Measurements from ENCODE around the gene SMTN.

The SMTN gene

DNA sequence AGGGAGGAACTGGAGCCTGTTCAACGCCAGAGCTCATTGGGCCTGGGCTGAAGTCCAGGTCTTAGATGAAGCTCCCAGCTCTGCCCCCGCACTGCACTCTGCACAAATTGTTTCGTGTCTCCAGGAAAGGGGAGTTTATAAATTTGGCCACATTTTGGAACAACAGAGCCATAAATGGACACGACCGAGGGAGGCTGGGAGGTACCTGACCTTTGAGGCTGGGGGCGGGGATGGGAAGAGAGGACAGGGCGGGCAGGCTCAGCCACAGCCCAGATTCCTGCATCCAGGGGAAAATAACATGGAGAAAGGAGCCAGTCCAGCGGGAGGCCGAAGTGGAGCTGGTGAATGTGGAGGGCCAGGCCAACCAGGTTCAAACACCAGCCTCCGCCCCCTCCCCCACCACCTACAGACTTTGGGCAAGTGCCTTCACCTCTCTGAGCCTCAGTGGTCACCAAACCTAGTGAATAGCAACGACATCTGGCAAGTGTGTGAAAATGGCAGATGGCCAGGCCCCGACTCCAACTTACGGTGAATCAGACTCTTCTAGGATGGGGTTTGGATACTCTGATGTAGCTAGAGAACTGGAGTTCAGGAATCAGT, 36.8 kb upstream of the SMTN start:
- ChIA-PET CTCF (no interaction called here), POLR2A (no interaction called here)
- H3K4me3 ChIP-seq (ENCODE audit: low read depth, low read length), result no peak overlapping the region
- TF ChIP-seq, protein P1, sequence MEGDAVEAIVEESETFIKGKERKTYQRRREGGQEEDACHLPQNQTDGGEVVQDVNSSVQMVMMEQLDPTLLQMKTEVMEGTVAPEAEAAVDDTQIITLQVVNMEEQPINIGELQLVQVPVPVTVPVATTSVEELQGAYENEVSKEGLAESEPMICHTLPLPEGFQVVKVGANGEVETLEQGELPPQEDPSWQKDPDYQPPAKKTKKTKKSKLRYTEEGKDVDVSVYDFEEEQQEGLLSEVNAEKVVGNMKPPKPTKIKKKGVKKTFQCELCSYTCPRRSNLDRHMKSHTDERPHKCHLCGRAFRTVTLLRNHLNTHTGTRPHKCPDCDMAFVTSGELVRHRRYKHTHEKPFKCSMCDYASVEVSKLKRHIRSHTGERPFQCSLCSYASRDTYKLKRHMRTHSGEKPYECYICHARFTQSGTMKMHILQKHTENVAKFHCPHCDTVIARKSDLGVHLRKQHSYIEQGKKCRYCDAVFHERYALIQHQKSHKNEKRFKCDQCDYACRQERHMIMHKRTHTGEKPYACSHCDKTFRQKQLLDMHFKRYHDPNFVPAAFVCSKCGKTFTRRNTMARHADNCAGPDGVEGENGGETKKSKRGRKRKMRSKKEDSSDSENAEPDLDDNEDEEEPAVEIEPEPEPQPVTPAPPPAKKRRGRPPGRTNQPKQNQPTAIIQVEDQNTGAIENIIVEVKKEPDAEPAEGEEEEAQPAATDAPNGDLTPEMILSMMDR (IDR thresholded peaks at IDR 0.05; ENCODE audit: insufficient read depth, low read length, missing control alignments), result no peak
- DNase-seq (ENCODE audit: low read depth, low spot score), result no peak

DNA sequence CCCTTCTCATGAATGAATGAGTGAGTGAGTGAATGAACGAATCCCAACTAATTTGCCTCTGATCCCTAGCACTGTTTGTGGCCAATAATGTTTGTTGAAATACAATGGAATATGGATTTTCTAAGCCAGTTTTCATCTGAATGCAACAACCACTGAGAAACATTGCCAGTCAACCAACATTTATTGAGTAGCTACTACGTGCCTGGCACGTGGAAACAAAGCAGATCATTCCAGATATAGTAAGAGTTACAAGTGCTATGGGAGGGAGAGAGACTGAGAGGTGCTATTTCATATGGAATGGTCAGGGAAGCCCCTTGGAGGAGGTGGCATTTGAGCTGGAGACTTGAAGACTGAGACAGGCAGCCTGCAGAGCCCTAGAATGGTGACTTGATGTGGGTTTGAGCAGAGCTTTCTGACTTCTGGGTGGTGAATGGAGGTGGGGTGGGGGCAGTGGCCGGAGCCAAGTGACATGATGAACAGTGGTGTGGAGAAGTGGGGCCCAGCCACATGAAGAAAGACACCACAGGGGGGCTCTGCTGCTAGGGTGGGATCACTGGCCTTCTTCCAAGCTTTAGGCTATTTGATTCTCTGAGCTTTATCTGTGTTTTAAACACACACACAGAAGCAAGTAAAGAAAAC, 35.1 kb upstream of the SMTN start:
- ChIA-PET CTCF (interaction anchor here (0.6 to 0.9 kb wide), 3 partner anchors 9 to 126 kb away, joined by 3 to 4 read pairs (median 4); no protein-coding TSS in a partner anchor), POLR2A (no interaction called here)
- H3K4me3 ChIP-seq (ENCODE audit: low read depth, low read length), result no peak overlapping the region
- TF ChIP-seq, protein P1 (IDR thresholded peaks at IDR 0.05; ENCODE audit: insufficient read depth, low read length, missing control alignments), result no peak
- no peak for DNase-seq (ENCODE audit: low read depth, low spot score)

DNA sequence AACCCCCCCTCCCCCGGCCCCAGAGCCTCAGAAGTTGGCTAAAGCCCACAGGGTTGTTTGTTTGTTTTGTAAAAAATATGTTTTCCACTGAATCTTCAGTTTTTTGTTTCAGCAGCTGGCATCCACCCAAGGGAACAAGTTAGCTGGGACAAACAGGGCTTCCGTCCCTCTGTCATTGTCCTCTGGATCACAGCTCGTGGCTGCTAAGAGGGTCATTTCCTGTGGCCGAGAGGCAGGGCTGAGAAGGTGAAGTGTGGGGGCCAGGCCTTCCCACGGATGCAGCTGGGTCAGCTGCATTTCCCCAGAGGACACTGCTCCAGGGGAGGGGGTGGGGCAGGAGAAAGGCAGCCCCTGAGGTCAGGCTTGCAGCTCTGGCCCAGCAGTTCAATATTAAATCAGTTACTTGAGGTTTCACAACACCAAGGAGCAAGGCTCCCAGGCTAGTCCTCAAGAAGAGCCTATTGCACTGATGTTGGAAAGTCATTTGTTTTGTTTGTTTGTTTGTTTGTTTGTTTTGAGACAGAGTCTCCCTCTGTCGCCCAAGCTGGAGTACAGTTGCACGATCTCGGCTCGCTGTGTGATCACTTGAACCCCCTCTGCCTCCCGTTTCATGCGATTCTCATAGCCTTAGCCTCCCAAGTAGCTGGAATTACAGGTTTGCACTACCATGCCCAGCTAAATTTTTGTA, 34.4 kb upstream of the SMTN start:
- CTCF ChIA-PET, result interaction anchor here (0.9 kb wide), 1 partner anchor 127 kb away, joined by 4 read pairs; no protein-coding TSS in a partner anchor
- H3K4me3 ChIP-seq (ENCODE audit: low read depth, low read length), result no peak overlapping the region
- POLR2A ChIA-PET, result no interaction called here
- TF ChIP-seq, protein P1 (IDR thresholded peaks at IDR 0.05; ENCODE audit: insufficient read depth, low read length, missing control alignments), result no peak
- DNase-seq (ENCODE audit: low read depth, low spot score), result no peak

DNA sequence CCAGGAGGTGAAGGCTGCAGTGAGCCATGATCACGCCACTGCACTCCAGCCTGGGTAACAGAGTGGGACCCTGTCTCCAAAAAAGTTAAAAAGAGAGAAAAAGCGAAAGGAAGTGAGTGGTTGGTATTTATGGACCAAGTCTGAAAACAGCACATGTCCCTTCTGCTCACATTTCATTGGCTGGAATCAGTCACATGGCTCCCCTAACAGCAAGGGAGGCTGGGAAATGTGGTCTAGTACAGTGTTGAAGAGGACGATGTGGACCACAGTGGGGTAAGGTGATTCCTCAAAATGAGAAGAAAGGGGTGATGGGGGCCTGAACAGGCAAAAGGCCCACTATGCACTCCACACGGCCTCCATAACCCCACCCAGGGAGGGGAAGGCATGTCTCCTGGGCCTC, 32.5 kb upstream of the SMTN start:
- DNase-seq (ENCODE audit: low read depth, low spot score), result no peak
- TF ChIP-seq, protein P1 (IDR thresholded peaks at IDR 0.05; ENCODE audit: insufficient read depth, low read length, missing control alignments), result no peak
- ChIA-PET POLR2A (no interaction called here), CTCF (no interaction called here)
- no peak overlapping the region for H3K4me3 ChIP-seq (ENCODE audit: low read depth, low read length)

DNA sequence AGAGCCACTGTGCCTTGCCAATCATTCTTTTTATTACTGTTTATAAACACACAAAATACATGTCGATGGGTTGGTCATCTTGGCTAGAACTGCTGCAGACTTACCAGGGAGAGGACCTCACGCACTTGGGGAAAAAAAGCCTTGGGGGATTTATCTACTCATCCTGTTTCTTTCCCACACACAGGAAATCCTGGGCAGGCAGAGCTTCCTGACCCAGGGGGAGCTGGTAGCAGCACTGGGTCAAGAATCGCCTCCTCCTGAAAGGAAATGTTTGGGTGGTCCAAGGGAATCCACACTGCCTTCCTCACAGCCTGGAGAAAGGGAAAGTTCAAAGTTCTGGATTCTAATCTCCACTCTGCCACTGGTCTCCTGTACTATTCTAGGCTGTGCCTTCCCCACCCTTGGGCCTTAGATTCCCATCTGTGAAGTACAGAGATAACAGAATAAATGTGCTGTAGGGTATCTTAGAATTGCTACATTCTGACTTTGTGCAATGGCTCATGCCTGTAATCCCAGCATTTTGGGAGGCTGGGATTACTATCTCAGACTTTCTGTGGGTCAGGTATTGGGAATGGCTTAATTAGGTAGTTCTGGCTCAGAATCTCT, 31.2 kb upstream of the SMTN start:
- TF ChIP-seq, protein P1 (IDR thresholded peaks at IDR 0.05; ENCODE audit: insufficient read depth, low read length, missing control alignments), result no peak
- CTCF ChIA-PET, result no interaction called here
- H3K4me3 ChIP-seq (ENCODE audit: low read depth, low read length), result no peak overlapping the region
- no peak for DNase-seq (ENCODE audit: low read depth, low spot score)
- POLR2A ChIA-PET, result no interaction called here
